Loucy (cell line): ENCODE results near the gene SH3BP5L.

Experiments used
- H2AFZ ChIP-seq: fragments of 200-600 bp; sonication (generic); 2 replicates; pipeline ENCODE4 v1.6.0; 2016; ENCODE audit warnings: antibody characterized with exemption, mild to moderate bottlenecking, low read length, moderate library complexity
- H3F3A ChIP-seq: fragments of 200-600 bp; 2 replicates; pipeline ENCODE4 v1.6.0; 2016; ENCODE audit warnings: antibody characterized with exemption, low read depth, mild to moderate bottlenecking
- H3K27me3 ChIP-seq: fragments of 200-600 bp; sonication (generic); 2 replicates; pipeline ENCODE4 v1.6.1; 2014; ENCODE audit warnings: low read length, mild to moderate bottlenecking; ENCODE audit not compliant: insufficient read depth, poor library complexity, severe bottlenecking
- H3K36me3 ChIP-seq: fragments of 200-600 bp; sonication (generic); 2 replicates; pipeline ENCODE4 v1.6.1; 2016; ENCODE audit warnings: low read length; ENCODE audit not compliant: insufficient read depth
- H3K4me1 ChIP-seq: fragments of 200-600 bp; sonication (generic); 2 replicates; pipeline ENCODE4 v1.5.1; 2014; ENCODE audit warnings: low read length, mild to moderate bottlenecking; ENCODE audit not compliant: insufficient read depth, poor library complexity, severe bottlenecking
- H3K4me2 ChIP-seq: fragments of 200-600 bp; sonication (generic); 2 replicates; pipeline ENCODE4 v1.6.0; 2014; ENCODE audit warnings: antibody characterized with exemption, low read length, low read depth, mild to moderate bottlenecking; ENCODE audit not compliant: poor library complexity, severe bottlenecking
- H3K4me3 ChIP-seq: fragments of 200-600 bp; sonication (generic); 2 replicates; pipeline ENCODE4 v1.5.1; 2014; ENCODE audit warnings: low read length, mild to moderate bottlenecking, mixed read lengths; ENCODE audit not compliant: poor library complexity, severe bottlenecking
- H3K79me2 ChIP-seq: fragments of 200-600 bp; sonication (generic); 2 replicates; pipeline ENCODE4 v1.6.1; 2014; ENCODE audit warnings: low read length; ENCODE audit not compliant: insufficient read depth
- H3K9ac ChIP-seq: fragments of 200-600 bp; sonication (generic); 2 replicates; pipeline ENCODE4 v1.6.0; 2014; ENCODE audit warnings: mild to moderate bottlenecking, low read depth, low read length, moderate library complexity; ENCODE audit not compliant: poor library complexity, severe bottlenecking
- H3K9me2 ChIP-seq: fragments of 200-600 bp; sonication (generic); replicated peaks from 2 replicates; pipeline ENCODE4 v1.6.1; 2016; ENCODE audit warnings: low read depth, low read length, mixed read lengths
- H3K9me3 ChIP-seq: fragments of 200-600 bp; sonication (generic); 2 replicates; pipeline ENCODE4 v1.6.1; 2014; ENCODE audit warnings: mild to moderate bottlenecking, antibody characterized with exemption, low read length, low read depth; ENCODE audit not compliant: insufficient read depth
- H4K20me1 ChIP-seq: fragments of 200-600 bp; sonication (generic); 2 replicates; pipeline ENCODE4 v1.6.0; 2014; ENCODE audit warnings: antibody characterized with exemption, low read length, mild to moderate bottlenecking; ENCODE audit not compliant: insufficient read depth, poor library complexity, severe bottlenecking
- CTCF ChIP-seq: fragments of 200-600 bp; sonication (generic); conservative IDR thresholded peaks from 2 replicates; pipeline ENCODE4 v1.5.1; 2014; ENCODE audit warnings: mild to moderate bottlenecking, antibody characterized with exemption, low read length
- EZH2phosphoT487 ChIP-seq: fragments of 200-600 bp; IDR thresholded peaks from 2 replicates; pipeline ENCODE4 v1.6.1; 2018; ENCODE audit warnings: antibody characterized with exemption, mild to moderate bottlenecking, moderate library complexity, borderline replicate concordance

The SH3BP5L gene

GRCh38 chr1:248779350-248779749, 46.4 kb downstream of the SH3BP5L start:
- H3K79me2 ChIP-seq: no peaks in the 10 kb centered on the region
- H3K36me3 ChIP-seq: no peaks in the 10 kb centered on the region
- H3K9ac ChIP-seq: no peak overlapping the region
- H3F3A ChIP-seq: no peaks in the 10 kb centered on the region
- H3K9me3 ChIP-seq: peaks cover 21% of the 10 kb centered on the region; the same call in 1 of the 2 replicates
- no peaks in the 10 kb centered on the region for H3K27me3 ChIP-seq
- H2AFZ ChIP-seq: no peak overlapping the region
- no peaks in the 10 kb centered on the region for H3K4me1 ChIP-seq
- H4K20me1 ChIP-seq: no peaks in the 10 kb centered on the region
- H3K4me3 ChIP-seq: no peak overlapping the region
- no peaks in the 10 kb centered on the region for H3K9me2 ChIP-seq
- no peak for TF ChIP-seq CTCF
- TF ChIP-seq EZH2phosphoT487: no peak
- H3K4me2 ChIP-seq: no peak overlapping the region

GRCh38 chr1:248778906-248779305, 46.8 kb downstream of the SH3BP5L start:
- Histone ChIP-seq H3K4me3 (no peak overlapping the region), H3K36me3 (no peaks in the 10 kb centered on the region), H3K4me2 (no peak overlapping the region), H3K9me2 (no peaks in the 10 kb centered on the region), H3K27me3 (no peaks in the 10 kb centered on the region), H3K9me3 (peaks cover 21% of the 10 kb centered on the region; the same call in 1 of the 2 replicates), H4K20me1 (no peaks in the 10 kb centered on the region), H3K79me2 (no peaks in the 10 kb centered on the region), H3K4me1 (no peaks in the 10 kb centered on the region), H3K9ac (no peak overlapping the region), H3F3A (no peaks in the 10 kb centered on the region), H2AFZ (no peak overlapping the region)
- TF ChIP-seq EZH2phosphoT487 (no peak), CTCF (no peak)

GRCh38 chr1:248776991-248777390, 48.7 kb downstream of the SH3BP5L start:
- no peaks in the 10 kb centered on the region for H3K36me3 ChIP-seq
- H3K9me2 ChIP-seq: no peaks in the 10 kb centered on the region
- H3K9me3 ChIP-seq: peaks cover 21% of the 10 kb centered on the region; the same call in 1 of the 2 replicates
- TF ChIP-seq CTCF: no peak
- no peaks in the 10 kb centered on the region for H3K27me3 ChIP-seq
- H3K4me1 ChIP-seq: no peaks in the 10 kb centered on the region
- H3K9ac ChIP-seq: no peak overlapping the region
- no peak overlapping the region for H3K4me2 ChIP-seq
- no peak overlapping the region for H2AFZ ChIP-seq
- no peaks in the 10 kb centered on the region for H4K20me1 ChIP-seq
- no peaks in the 10 kb centered on the region for H3F3A ChIP-seq
- H3K4me3 ChIP-seq: no peak overlapping the region
- H3K79me2 ChIP-seq: no peaks in the 10 kb centered on the region
